Lung microvascular endothelial cell (primary cell): ENCODE data around the gene BRWD1. TPM values are rescaled to one million over a fixed set of nuclear protein-coding genes. Genes with fewer than 3 reads are reported as not detected.

Source experiments
- DNase-seq, 2 donors: peaks; one replicate each; pipeline versions ENCODE4 v3.0.0 to v3.0.0-alpha.2; 2010; ENCODE audit warnings: low read depth in 2 of 2
- total RNA-seq: library from RNA; depleted of rRNA; stranded (reverse); fragments of >200 nt; gene quantifications from 2 replicates; pipeline ENCODE4 v1.2.1, GENCODE V29; 2014

BRWD1 gene
- total RNA-seq, 1 donor from 2014 or later: 51.2 TPM

GRCh38 chr21:39198800-39199199 lies 114.6 kb downstream of the BRWD1 start:
- peak in 1 of 2 donors; percentile 52 for DNase-seq

- no peak for DNase-seq
These were observed 115.8 kb downstream of the BRWD1 start for GRCh38 chr21:39197448-39198233.

DNA sequence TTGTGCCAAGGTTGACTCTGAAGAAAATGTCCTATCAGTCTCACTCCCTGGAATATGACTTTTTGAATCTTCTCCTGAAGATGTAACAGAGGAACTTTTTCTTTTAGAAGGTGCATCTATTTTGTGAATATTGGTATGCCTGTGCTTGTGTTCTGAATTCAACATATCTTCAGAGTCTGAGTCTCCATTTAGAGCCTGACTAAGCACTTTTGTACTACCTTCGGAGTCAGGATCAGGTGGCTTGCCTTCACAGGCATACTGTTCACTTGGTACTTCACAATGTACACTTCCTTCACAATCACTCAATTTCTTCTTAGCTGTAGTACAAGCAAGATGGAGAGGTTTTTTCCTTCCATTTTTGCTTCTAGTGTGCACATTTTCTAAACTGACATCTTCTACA lies 116.6 kb downstream of the BRWD1 start:
- no peak for DNase-seq

DNA sequence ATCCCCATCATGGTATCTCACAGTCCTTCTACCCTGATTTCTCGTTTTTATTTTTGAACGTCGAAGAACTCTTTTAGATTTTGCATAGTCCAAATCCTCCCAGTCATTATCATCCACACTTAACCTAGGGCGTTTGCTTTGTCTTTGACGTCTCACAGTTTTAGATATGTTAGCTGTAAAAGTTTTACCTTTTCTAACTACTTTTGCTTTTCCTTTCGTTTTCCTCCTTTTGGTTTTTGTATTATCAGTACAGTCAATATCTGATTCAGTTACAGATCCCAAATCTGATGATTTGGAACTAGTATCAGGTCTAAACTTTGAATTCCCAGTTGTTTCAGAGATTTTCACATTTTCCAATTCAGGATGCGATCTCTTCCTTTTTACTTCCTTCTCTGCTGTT lies 117.1 kb downstream of the BRWD1 start:
- peak in 1 of 2 donors; percentile 37 for DNase-seq

- DNase-seq: no peak
These were observed 120.1 kb downstream of the BRWD1 start for GRCh38 chr21:39193380-39193779.

GRCh38 chr21:39189857-39190604 lies 123.4 kb downstream of the BRWD1 start:
- no peak for DNase-seq

DNA sequence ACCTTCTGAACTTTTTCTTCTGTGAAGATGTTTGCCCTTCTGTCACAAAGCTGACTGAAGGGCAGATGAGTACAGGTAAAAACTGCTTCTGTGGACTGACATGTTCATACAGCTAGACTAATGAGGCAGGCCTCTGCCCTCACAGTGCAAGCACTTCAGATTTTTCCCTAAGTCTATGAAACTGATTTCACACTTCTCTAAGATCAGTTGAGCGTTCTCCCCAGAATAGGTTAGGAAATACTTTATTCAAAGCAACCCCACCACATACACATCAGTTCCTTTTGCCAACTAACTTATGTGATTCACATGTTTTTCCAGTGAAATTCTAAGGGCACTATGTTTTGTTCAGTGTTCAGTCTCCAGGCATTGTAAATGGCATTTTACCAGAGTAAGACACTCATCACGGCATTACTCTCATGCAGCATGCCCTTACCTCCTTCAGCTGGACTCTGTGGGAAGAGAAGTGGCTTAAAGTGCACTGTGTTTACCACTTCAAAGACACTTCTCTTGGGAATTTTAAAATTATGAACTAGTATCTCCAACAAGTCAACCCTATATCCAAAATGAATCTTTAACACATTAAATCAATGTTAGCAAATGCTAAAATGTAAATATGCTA lies 124.8 kb downstream of the BRWD1 start:
- no peak for DNase-seq

DNA sequence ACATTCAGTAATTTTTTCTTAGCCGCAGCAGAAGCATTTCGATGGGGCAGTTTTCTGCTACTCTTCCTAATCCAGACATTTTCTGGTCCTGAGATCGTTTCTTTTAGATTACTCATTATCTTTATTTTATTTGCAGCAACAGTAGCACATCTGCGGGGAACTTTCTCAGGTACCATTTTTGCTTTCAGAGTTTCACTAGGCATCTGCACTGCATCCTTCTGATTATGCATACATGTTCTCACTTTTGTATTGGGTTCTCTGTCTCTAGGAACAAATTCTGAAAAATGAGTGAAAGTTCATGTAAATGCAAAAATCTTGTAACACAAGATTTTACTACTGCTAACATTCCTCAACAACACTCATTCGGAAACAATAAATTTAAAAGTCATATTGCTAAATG lies 126.3 kb downstream of the BRWD1 start:
- no peak for DNase-seq

DNA sequence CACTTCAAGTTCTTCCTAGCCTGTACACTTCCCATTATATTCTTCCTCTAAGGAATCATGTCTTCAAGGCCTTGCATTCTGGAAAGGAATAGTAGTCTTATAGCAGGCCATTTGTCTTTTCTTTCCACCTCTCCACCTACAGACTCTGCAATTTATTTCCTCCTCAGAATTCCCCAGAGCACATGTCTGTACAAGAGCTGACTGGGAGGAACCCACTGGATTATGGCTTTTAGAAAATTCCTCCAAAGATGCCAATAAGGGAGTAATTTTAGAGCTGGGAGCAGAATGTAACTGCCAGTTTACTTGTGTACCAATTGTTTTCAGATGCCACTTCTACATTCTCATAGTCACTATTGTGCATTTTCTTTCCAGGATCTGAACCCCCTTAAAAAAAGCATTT lies 126.8 kb downstream of the BRWD1 start:
- no peak for DNase-seq

- no peak for DNase-seq
These were observed 128.3 kb downstream of the BRWD1 start for GRCh38 chr21:39185157-39185556.

GRCh38 chr21:39184050-39184980 lies 129.1 kb downstream of the BRWD1 start:
- peak; percentile 3 to 19 for DNase-seq

DNA sequence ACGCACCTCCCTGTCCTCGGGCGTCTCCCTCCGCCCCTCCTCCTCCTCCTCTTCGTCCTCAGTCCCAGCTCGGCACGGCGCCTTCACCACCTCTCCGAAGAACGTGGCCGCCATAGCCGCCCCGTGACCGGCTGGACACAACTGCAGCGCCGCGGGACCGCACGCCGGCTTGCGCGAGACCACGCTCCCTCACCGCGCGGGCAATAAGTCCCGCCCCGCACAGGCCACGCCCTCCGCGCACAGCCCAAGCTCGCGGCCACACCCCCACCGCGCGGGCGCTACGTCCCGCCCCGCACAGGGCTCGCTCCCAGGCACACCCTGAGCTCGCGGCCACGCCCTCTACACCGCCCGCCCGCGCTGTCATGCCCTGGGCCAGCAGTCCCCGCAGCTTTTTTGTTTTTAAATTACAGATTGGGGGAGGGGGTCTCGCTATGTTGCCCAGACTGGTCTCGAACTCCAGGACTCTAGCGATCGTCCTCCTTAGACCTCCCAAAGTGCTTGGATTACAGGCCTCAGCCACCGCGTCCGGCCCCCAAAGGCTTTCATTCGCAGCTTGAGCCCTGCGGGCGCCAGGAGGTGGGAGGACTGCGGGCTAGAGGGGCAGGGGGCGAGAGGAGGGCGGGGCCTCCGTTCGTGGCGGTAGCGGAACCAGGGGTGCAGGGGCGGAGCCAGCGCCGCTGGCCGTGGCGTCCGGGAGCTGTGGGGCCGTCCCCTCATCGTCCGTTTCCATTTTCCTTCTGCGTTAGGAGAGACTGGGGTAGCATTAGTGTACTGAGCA lies 130.0 kb downstream of the BRWD1 start, which contains the start of gene PSMG1:
Gene PSMG1 (minus strand): TSS at position 180 of the 778 bp plus-strand sequence. CDS start 66 bp downstream, at position 114.
- peak; percentile 96 to 98 for DNase-seq

- DNase-seq: no peak
These were observed 130.8 kb downstream of the BRWD1 start for GRCh38 chr21:39182484-39183271.

DNA sequence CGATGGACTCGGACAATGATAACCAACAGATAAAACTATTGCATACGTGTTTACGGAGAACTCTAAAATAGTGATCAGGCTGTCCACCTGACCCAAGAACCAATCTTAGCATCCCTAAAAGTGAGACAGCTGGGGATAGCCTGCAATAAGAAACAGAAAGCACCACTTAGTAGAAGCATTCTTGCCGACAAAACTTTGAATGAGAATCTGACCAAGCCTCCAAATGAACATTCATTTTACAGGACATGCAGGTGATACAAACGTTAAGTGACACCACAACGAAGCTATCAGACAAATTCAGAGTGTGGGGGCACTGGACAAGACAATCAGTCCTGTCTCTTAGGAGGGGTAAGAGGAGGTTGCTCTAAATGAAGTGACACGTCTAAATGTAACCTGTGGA lies 131.4 kb downstream of the BRWD1 start:
- DNase-seq: no peak

DNA sequence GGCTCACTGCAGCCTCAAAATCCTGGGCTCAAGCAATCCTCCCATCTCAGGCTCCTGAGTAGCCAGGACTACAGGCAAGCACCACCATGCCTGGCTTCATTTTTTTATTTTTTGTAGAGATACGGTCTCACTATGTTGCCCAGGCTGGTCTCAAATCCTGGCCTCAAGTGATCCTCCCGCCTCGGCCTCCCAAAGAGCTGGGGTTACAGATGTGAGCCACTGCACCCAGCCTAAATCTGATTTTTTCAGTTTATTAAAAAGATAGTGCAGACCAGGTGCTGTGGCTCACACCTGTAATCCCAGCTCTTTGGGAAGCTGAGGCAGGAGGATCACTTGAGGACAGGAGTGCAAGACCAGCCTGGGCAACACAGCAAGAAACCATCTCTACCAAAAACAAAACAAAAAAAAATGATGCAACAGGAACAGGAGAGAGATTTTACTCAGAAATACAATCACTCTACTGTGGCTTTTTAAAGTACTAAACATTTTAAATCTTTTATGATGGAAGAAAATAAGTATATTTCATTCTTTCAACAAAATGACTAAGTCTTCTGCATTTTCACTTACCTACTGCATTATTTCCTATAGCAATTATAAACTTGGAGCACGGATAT lies 132.1 kb downstream of the BRWD1 start:
- DNase-seq: no peak

DNA sequence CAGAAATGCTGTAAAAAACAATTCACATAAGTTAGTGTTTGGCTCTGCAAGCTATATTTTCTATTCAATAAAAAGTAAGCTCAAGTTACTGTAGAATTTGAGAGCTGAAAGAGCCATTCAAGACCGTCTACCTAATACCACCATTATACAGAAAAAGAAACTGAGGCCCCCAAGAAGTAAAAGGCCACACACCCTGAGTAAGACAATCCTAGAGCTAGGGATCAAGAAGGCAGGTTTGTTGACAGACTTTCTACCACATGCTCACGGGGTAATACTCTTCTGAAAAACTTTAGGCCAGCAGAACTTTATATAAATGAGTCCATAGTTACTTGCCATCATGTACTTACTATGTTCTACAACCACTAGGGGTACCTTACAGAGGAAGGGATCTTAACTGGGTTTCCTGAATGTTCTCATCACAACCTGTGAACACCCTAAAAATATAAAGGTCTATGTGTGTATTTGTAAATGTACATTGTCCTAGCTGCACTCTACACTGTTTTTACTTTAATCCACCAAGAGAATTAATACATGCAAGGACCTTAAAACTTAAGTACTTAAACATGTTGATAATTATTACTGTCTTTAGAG lies 132.9 kb downstream of the BRWD1 start:
- no peak for DNase-seq

DNA sequence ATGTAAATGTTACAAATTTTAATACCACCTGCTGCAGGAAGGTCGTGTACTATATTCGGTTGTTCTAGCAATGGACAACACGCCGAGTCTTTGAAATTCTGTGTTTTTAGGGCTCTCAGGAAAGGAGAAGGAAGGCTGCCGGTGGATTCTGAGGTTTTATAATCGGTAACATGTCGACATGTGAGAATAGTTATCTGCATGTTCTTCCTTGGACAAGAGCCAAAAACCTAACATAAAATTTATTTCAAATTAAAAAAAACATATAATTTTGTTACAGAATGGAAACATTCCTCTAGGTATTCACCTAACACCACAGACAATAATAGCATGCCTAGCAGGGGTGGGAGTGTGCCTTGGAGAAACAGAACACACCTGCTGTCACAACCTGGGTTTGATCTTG lies 135.0 kb downstream of the BRWD1 start:
- no peak for DNase-seq

DNA sequence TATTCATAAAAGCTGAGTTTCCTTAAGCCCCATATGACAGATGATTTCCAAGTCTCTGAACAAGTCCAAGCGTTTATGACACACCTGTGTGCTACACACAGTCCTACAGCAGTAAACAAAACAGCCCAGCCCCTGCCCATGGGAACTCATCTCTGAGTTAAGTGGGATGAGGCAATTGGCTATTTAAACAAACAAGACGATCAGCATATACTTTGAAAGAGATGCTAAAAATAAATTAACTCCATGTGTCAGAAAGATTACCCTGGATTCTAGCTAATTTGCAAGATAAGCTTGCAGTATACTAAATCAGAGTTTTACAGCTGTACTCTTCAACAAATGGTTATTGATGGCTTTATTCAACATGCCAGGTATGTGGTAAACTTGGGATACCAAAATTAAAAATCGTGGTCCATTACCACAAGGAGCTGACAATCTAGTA lies 137.1 kb downstream of the BRWD1 start:
- DNase-seq: no peak

DNA sequence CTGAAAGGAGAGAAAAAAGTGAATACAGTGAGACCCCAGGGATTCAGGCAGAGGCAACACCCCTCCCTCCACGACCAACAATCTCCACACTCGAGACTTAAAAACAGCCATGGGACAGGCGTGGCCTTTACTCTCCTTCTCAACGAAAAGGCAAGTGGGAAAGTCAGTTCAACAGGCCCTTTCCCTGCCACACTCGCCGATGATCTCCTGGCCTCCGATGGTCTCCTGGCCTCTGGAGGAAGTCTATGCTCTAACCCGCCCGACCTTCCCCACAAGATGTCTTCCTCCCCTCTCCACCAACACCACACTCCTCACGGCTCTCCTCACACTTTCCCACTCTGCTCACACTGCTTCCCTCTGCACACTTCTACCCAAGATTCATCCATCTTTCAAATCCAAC lies 137.8 kb downstream of the BRWD1 start:
- no peak for DNase-seq
